Measurements from ENCODE around the gene CHSY3. TPM values are rescaled to one million over a fixed set of nuclear protein-coding genes. Genes with fewer than 3 reads are reported as not detected.
A peak's percentile ranks its signal among the peaks of the same experiment; 100 is the strongest.

CHSY3 gene
- total RNA-seq, 2 donors from 2014 or later: 0.09 to 2.0 TPM

- WGBS: under 1% methylated on average over 37 of the region's 37 CpGs
- DNase-seq (ENCODE audit: low spot score): no peak
- Histone ChIP-seq H3K36me3 (no peaks in the 10 kb centered on the region), H3K9me3 (no peaks in the 10 kb centered on the region), H3K4me1 (replicated peaks) (no peaks in the 10 kb centered on the region), H3K27ac (no peak overlapping the region), H3K4me3 (peak overlapping the region; percentile 44 to 59), H3K27me3 (replicated peaks; ENCODE audit: insufficient read depth) (no peaks in the 10 kb centered on the region)
- TF ChIP-seq POLR2A (IDR thresholded peaks at IDR 0.05): no peak
- TF ChIP-seq POLR2AphosphoS5 (IDR thresholded peaks at IDR 0.05): no peak
- no peak for TF ChIP-seq CTCF (IDR thresholded peaks at IDR 0.05)
- intact Hi-C loops (cut with DNase I): no loop called here
Measured at GRCh38 chr5:129905473-129906176, 1.4 kb downstream of the CHSY3 start.

- no peak for DNase-seq (ENCODE audit: low spot score)
- TF ChIP-seq POLR2A (IDR thresholded peaks at IDR 0.05): no peak
- no peak for TF ChIP-seq POLR2AphosphoS5 (IDR thresholded peaks at IDR 0.05)
- TF ChIP-seq CTCF (IDR thresholded peaks at IDR 0.05): no peak
- peak overlapping the region in 1 of 2 donors; percentile 59 for H3K4me3 ChIP-seq
- 5% methylated on average over 20 of the region's 20 CpGs for WGBS
- H3K27me3 ChIP-seq (replicated peaks; ENCODE audit: insufficient read depth): no peaks in the 10 kb centered on the region
- H3K36me3 ChIP-seq: no peaks in the 10 kb centered on the region
- no peaks in the 10 kb centered on the region for H3K4me1 ChIP-seq (replicated peaks)
- no peaks in the 10 kb centered on the region for H3K9me3 ChIP-seq
- intact Hi-C loops (cut with DNase I): no loop called here
- H3K27ac ChIP-seq: no peak overlapping the region
Measured at GRCh38 chr5:129906177-129906887, 2.1 kb downstream of the CHSY3 start.

GRCh38 chr5:129909225-129909624, 5.0 kb downstream of the CHSY3 start:
- 96% methylated on average over 1 of the region's 1 CpG for WGBS
- no peaks in the 10 kb centered on the region for H3K4me1 ChIP-seq (replicated peaks)
- H3K36me3 ChIP-seq: no peaks in the 10 kb centered on the region
- intact Hi-C loops (cut with DNase I): no loop called here
- TF ChIP-seq POLR2AphosphoS5 (IDR thresholded peaks at IDR 0.05) (no peak), CTCF (IDR thresholded peaks at IDR 0.05) (no peak), POLR2A (IDR thresholded peaks at IDR 0.05) (no peak)
- no peak overlapping the region for H3K4me3 ChIP-seq
- no peaks in the 10 kb centered on the region for H3K9me3 ChIP-seq
- no peaks in the 10 kb centered on the region for H3K27me3 ChIP-seq (replicated peaks; ENCODE audit: insufficient read depth)
- DNase-seq (ENCODE audit: low spot score): no peak
- no peak overlapping the region for H3K27ac ChIP-seq

- TF ChIP-seq POLR2A (IDR thresholded peaks at IDR 0.05) (no peak), CTCF (IDR thresholded peaks at IDR 0.05) (no peak), POLR2AphosphoS5 (IDR thresholded peaks at IDR 0.05) (no peak)
- intact Hi-C loops (cut with DNase I): no loop called here
- WGBS: 65% methylated on average over 1 of the region's 1 CpG
- H3K27ac ChIP-seq: no peak overlapping the region
- H3K4me3 ChIP-seq: no peak overlapping the region
- no peaks in the 10 kb centered on the region for H3K4me1 ChIP-seq (replicated peaks)
- no peaks in the 10 kb centered on the region for H3K27me3 ChIP-seq (replicated peaks; ENCODE audit: insufficient read depth)
- no peaks in the 10 kb centered on the region for H3K36me3 ChIP-seq
- H3K9me3 ChIP-seq: no peaks in the 10 kb centered on the region
- DNase-seq (ENCODE audit: low spot score): no peak
Measured at GRCh38 chr5:129912601-129913255, 8.5 kb downstream of the CHSY3 start.
